ENCODE measurements around the gene GALR1.

Gene GALR1

DNA sequence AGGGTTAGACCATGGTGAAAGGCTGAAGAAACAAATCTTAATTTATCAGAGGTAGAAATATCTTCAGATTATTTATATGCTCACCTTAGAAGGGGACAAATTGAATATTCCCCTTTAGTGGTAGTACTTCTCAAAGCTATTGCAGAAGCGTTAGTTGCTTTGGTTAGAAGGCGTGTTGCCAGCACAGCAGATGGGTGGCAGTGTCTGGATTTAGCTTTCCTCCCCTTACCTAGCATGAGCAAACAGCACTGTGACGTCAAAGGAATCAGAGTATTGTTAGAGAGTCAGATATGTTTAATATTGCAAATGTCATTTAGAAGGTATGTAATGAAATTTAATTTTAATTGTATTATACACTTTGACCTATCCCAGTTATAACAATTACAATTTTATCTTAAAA, 27.2 kb upstream of the GALR1 start:
- no peaks in the 10 kb centered on the region for H3K36me3 ChIP-seq (replicated peaks; ENCODE audit: insufficient read depth, low read length)
- H3K4me1 ChIP-seq (ENCODE audit: low read length): no peaks in the 10 kb centered on the region
- no peaks in the 10 kb centered on the region for H3K9me3 ChIP-seq (replicated peaks; ENCODE audit: insufficient read depth, low read length)
- no peak overlapping the region for H3K9ac ChIP-seq (ENCODE audit: low read length)
- H3K27ac ChIP-seq (ENCODE audit: low read length): no peak overlapping the region
- no peaks in the 10 kb centered on the region for H3K9me2 ChIP-seq (replicated peaks; ENCODE audit: insufficient read depth, low read length)
- H3K79me2 ChIP-seq (ENCODE audit: low read length): no peaks in the 10 kb centered on the region
- H3K4me3 ChIP-seq (ENCODE audit: low read length): no peak overlapping the region
- TF ChIP-seq CTCF (IDR thresholded peaks at IDR 0.05; ENCODE audit: low read length) (no peak), EZH2 (optimal IDR thresholded peaks at IDR 0.05; ENCODE audit: low read depth, low read length) (no peak), EZH2phosphoT487 (IDR thresholded peaks at IDR 0.05; ENCODE audit: low read length) (no peak)
- H3K27me3 ChIP-seq (replicated peaks; ENCODE audit: insufficient read depth, low read length): no peaks in the 10 kb centered on the region
- DNase-seq: no peak
- no peak overlapping the region for H3K4me2 ChIP-seq (ENCODE audit: low read depth, low read length)
- H3F3A ChIP-seq (ENCODE audit: insufficient read depth, low read length): no peaks in the 10 kb centered on the region
- H2AFZ ChIP-seq (ENCODE audit: low read length): no peak overlapping the region
- H4K20me1 ChIP-seq (ENCODE audit: insufficient read depth, low read length): no peaks in the 10 kb centered on the region

DNA sequence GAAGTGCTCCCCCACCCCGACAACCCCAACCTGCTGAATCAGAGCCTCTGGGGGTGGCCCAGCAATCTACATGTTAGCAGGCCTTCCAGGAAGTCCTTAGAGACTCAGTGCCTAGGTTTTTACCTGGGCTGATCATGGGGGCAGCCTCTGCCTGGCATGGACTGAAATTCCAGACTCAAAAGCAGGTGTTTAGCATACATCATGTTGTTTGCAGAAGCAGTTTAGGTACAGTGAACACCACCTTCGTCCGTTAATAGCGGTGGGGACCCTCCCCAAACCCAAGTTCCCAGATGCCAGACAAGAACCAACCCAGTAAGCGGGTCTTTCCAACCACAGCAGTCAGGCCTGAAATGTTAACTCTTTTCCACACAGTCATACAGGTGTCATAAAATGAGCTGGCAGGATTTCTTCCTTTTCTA, 26.4 kb upstream of the GALR1 start:
- Histone ChIP-seq H3K4me1 (ENCODE audit: low read length) (no peaks in the 10 kb centered on the region), H3K9me3 (replicated peaks; ENCODE audit: insufficient read depth, low read length) (no peaks in the 10 kb centered on the region), H3K4me3 (ENCODE audit: low read length) (no peak overlapping the region), H3K9me2 (replicated peaks; ENCODE audit: insufficient read depth, low read length) (no peaks in the 10 kb centered on the region), H3F3A (ENCODE audit: insufficient read depth, low read length) (no peaks in the 10 kb centered on the region), H3K4me2 (ENCODE audit: low read depth, low read length) (no peak overlapping the region), H2AFZ (ENCODE audit: low read length) (no peak overlapping the region), H3K27me3 (replicated peaks; ENCODE audit: insufficient read depth, low read length) (no peaks in the 10 kb centered on the region), H3K36me3 (replicated peaks; ENCODE audit: insufficient read depth, low read length) (no peaks in the 10 kb centered on the region), H3K9ac (ENCODE audit: low read length) (no peak overlapping the region), H3K79me2 (ENCODE audit: low read length) (no peaks in the 10 kb centered on the region), H4K20me1 (ENCODE audit: insufficient read depth, low read length) (no peaks in the 10 kb centered on the region), H3K27ac (ENCODE audit: low read length) (no peak overlapping the region)
- DNase-seq: no peak
- TF ChIP-seq EZH2 (optimal IDR thresholded peaks at IDR 0.05; ENCODE audit: low read depth, low read length) (no peak), CTCF (IDR thresholded peaks at IDR 0.05; ENCODE audit: low read length) (no peak), EZH2phosphoT487 (IDR thresholded peaks at IDR 0.05; ENCODE audit: low read length) (no peak)

- Histone ChIP-seq H3K9me3 (replicated peaks; ENCODE audit: insufficient read depth, low read length) (no peaks in the 10 kb centered on the region), H3K79me2 (ENCODE audit: low read length) (no peaks in the 10 kb centered on the region), H3K27me3 (replicated peaks; ENCODE audit: insufficient read depth, low read length) (no peaks in the 10 kb centered on the region), H3K4me3 (ENCODE audit: low read length) (no peak overlapping the region), H3K4me1 (ENCODE audit: low read length) (no peaks in the 10 kb centered on the region), H3K9ac (ENCODE audit: low read length) (no peak overlapping the region), H3K36me3 (replicated peaks; ENCODE audit: insufficient read depth, low read length) (no peaks in the 10 kb centered on the region), H3K9me2 (replicated peaks; ENCODE audit: insufficient read depth, low read length) (no peaks in the 10 kb centered on the region), H3K27ac (ENCODE audit: low read length) (no peak overlapping the region), H3F3A (ENCODE audit: insufficient read depth, low read length) (no peaks in the 10 kb centered on the region), H4K20me1 (ENCODE audit: insufficient read depth, low read length) (no peaks in the 10 kb centered on the region), H3K4me2 (ENCODE audit: low read depth, low read length) (no peak overlapping the region), H2AFZ (ENCODE audit: low read length) (no peak overlapping the region)
- no peak for DNase-seq
- TF ChIP-seq CTCF (IDR thresholded peaks at IDR 0.05; ENCODE audit: low read length) (no peak), EZH2 (optimal IDR thresholded peaks at IDR 0.05; ENCODE audit: low read depth, low read length) (no peak), EZH2phosphoT487 (IDR thresholded peaks at IDR 0.05; ENCODE audit: low read length) (no peak)
Measured at GRCh38 chr18:77223653-77224052, 26.0 kb upstream of the GALR1 start.
